IMR-90 (cell line): ENCODE results near the gene PRRC2B. TPM values are rescaled to one million over a fixed set of nuclear protein-coding genes. Genes with fewer than 3 reads are reported as not detected.

Source experiments
- ATAC-seq: fragments of 200-7000 bp; cut with Tn5 transposase; 2 replicates; pipeline ENCODE4 v1.9.1; 2020; ENCODE audit warnings: low read depth, mild to moderate bottlenecking, moderate library complexity
- BruUV-seq: library from RNA; stranded (reverse); fragments of 400-500 nt; replicated peaks from 2 replicates; lab custom pipeline; 2021; lab: Mats Ljungman, UMichigan
- CTCF ChIA-PET: fragments of 300-600 bp; formaldehyde crosslinking; extraction: SDS; loops from one replicate; lab custom pipeline; 2021; ENCODE audit warnings: antibody characterized with exemption; lab: Yijun Ruan, JAX
- POLR2A ChIA-PET: fragments of 300-600 bp; sonication (Branson Sonifier 250); formaldehyde crosslinking; loops from one replicate; lab custom pipeline; 2022; ENCODE audit warnings: antibody characterized with exemption; ENCODE audit not compliant: unreplicated experiment; lab: Charles Lee
- DNase-seq: peaks from one replicate; pipeline ENCODE4 v3.0.0; 2013
- H2AFZ ChIP-seq: replicated peaks from 2 replicates; pipeline ENCODE3; 2013; ENCODE audit warnings: low read length, mild to moderate bottlenecking; ENCODE audit not compliant: poor library complexity
- H2AK5ac ChIP-seq: 2 replicates; pipeline ENCODE4 v1.6.1; 2013; ENCODE audit warnings: low read depth, low read length, inconsistent platforms
- H2AK9ac ChIP-seq: replicated peaks from 2 replicates; pipeline ENCODE3; 2013; ENCODE audit warnings: mild to moderate bottlenecking, low read depth, low read length, moderate library complexity; ENCODE audit not compliant: poor library complexity
- H2BK120ac ChIP-seq: 2 replicates; pipeline ENCODE4 v1.6.1; 2013; ENCODE audit warnings: low read depth, low read length, inconsistent platforms
- H2BK15ac ChIP-seq: 3 replicates; pipeline ENCODE4 v1.6.1; 2013; ENCODE audit warnings: low read depth, low read length, inconsistent platforms
- H2BK20ac ChIP-seq: 2 replicates; pipeline ENCODE4 v1.6.1; 2013; ENCODE audit warnings: low read depth, mild to moderate bottlenecking, inconsistent platforms, low read length, moderate library complexity
- H2BK5ac ChIP-seq: 2 replicates; pipeline ENCODE4 v1.6.1; 2013; ENCODE audit warnings: mild to moderate bottlenecking, low read depth, low read length, inconsistent platforms; ENCODE audit not compliant: poor library complexity, severe bottlenecking
- H3K14ac ChIP-seq: replicated peaks from 2 replicates; pipeline ENCODE4 v1.6.1; 2013; ENCODE audit warnings: low read depth, low read length, inconsistent platforms
- H3K18ac ChIP-seq: 2 replicates; pipeline ENCODE4 v1.6.1; 2013; ENCODE audit warnings: low read depth, low read length, control low read depth
- H3K23ac ChIP-seq: 2 replicates; pipeline ENCODE4 v1.6.1; 2013; ENCODE audit warnings: low read depth, low read length, inconsistent platforms
- H3K27ac ChIP-seq: 2 replicates; pipeline ENCODE4 v1.5.1; 2013; ENCODE audit warnings: mild to moderate bottlenecking, control low read depth, low read length; ENCODE audit not compliant: insufficient read depth
- H3K27me3 ChIP-seq: 2 replicates; pipeline ENCODE4 v1.6.1; 2013; ENCODE audit warnings: low read length; ENCODE audit not compliant: control insufficient read depth, insufficient read depth
- H3K36me3 ChIP-seq: 2 replicates; pipeline ENCODE4 v1.6.1; 2013; ENCODE audit warnings: low read length, mixed read lengths; ENCODE audit not compliant: control insufficient read depth, insufficient read depth
- H3K4ac ChIP-seq: 2 replicates; pipeline ENCODE4 v1.6.1; 2013; ENCODE audit warnings: low read depth, low read length, inconsistent platforms
- H3K4me1 ChIP-seq: 2 replicates; pipeline ENCODE4 v1.6.1; 2013; ENCODE audit warnings: low read length, mixed read lengths; ENCODE audit not compliant: control insufficient read depth, insufficient read depth
- H3K4me2 ChIP-seq: 2 replicates; pipeline ENCODE4 v1.6.1; 2013; ENCODE audit warnings: low read depth, mild to moderate bottlenecking, control low read depth, low read length, moderate library complexity
- H3K4me3 ChIP-seq: 2 replicates; pipeline ENCODE4 v1.5.1; 2013; ENCODE audit warnings: low read depth, mild to moderate bottlenecking, control low read depth, low read length, moderate library complexity; ENCODE audit not compliant: insufficient read depth
- H3K56ac ChIP-seq: 2 replicates; pipeline ENCODE4 v1.6.1; 2013; ENCODE audit warnings: low read length, inconsistent platforms; ENCODE audit not compliant: insufficient read depth; ENCODE audit errors: extremely low read depth
- H3K79me1 ChIP-seq, 2 experiments: 2 replicates each; pipeline ENCODE4 v1.6.1; 2013; ENCODE audit warnings: low read length in 2 of 2, inconsistent platforms in 1 of 2, low read depth in 1 of 2
- H3K9ac ChIP-seq: 2 replicates; pipeline ENCODE4 v1.6.1; 2013; ENCODE audit warnings: low read depth, low read length, control low read depth
- H3K9me1 ChIP-seq: 2 replicates; pipeline ENCODE4 v1.6.1; 2013; ENCODE audit warnings: low read length, inconsistent platforms; ENCODE audit not compliant: insufficient read depth
- H3K9me3 ChIP-seq: 2 replicates; pipeline ENCODE4 v1.6.1; 2013; ENCODE audit warnings: low read length; ENCODE audit not compliant: control insufficient read depth, insufficient read depth
- H4K20me1 ChIP-seq: 2 replicates; pipeline ENCODE4 v1.6.1; 2013; ENCODE audit warnings: low read length, inconsistent platforms; ENCODE audit not compliant: insufficient read depth
- H4K5ac ChIP-seq: 2 replicates; pipeline ENCODE4 v1.6.1; 2013; ENCODE audit warnings: mild to moderate bottlenecking, low read depth, low read length, control low read depth
- H4K8ac ChIP-seq, 2 experiments: 2 replicates each; pipeline ENCODE4 v1.6.1; 2013; ENCODE audit warnings: low read depth in 2 of 2, low read length in 2 of 2, control low read depth in 1 of 2, inconsistent platforms in 1 of 2
- H4K91ac ChIP-seq: 2 replicates; pipeline ENCODE4 v1.6.1; 2013; ENCODE audit warnings: low read depth, low read length, inconsistent platforms; ENCODE audit not compliant: insufficient read depth
- BHLHE40 ChIP-seq: fragments of 150-350 bp; IDR thresholded peaks from 2 replicates; pipeline ENCODE4 v1.6.1; 2016; ENCODE audit warnings: mild to moderate bottlenecking, low read depth, low read length
- CEBPB ChIP-seq: IDR thresholded peaks from 2 replicates; pipeline ENCODE4 v1.6.1; 2012; ENCODE audit warnings: low read depth, low read length, improper control_type of control experiment
- CHD1 ChIP-seq: IDR thresholded peaks from 2 replicates; pipeline ENCODE4 v1.6.1; 2012; ENCODE audit warnings: low read depth, low read length, improper control_type of control experiment
- CTCF ChIP-seq: conservative IDR thresholded peaks from 2 replicates; pipeline ENCODE4 v1.5.1; 2012; ENCODE audit warnings: mild to moderate bottlenecking, low read depth, low read length, improper control_type of control experiment
- ELK1 ChIP-seq: fragments of 150-350 bp; IDR thresholded peaks from 2 replicates; pipeline ENCODE4 v1.6.1; 2016; ENCODE audit warnings: low read depth, mild to moderate bottlenecking, low read length, moderate library complexity, borderline replicate concordance
- FOS ChIP-seq: fragments of 150-350 bp; IDR thresholded peaks from 2 replicates; pipeline ENCODE4 v1.6.1; 2016; ENCODE audit warnings: low read depth, low read length
- MAFK ChIP-seq: IDR thresholded peaks from 2 replicates; pipeline ENCODE4 v1.6.1; 2012; ENCODE audit warnings: low read depth, low read length, improper control_type of control experiment
- MAZ ChIP-seq: IDR thresholded peaks from 2 replicates; pipeline ENCODE4 v1.6.1; 2012; ENCODE audit warnings: low read depth, mild to moderate bottlenecking, low read length, improper control_type of control experiment, moderate library complexity, borderline replicate concordance
- NFE2L2 ChIP-seq: fragments of 150-350 bp; IDR thresholded peaks from 2 replicates; pipeline ENCODE4 v1.6.1; 2016; ENCODE audit warnings: low read depth, mild to moderate bottlenecking, low read length
- POLR2A ChIP-seq: IDR thresholded peaks from 2 replicates; pipeline ENCODE4 v1.6.1; 2012; ENCODE audit warnings: mild to moderate bottlenecking, low read depth, low read length
- RAD21 ChIP-seq: IDR thresholded peaks from 2 replicates; pipeline ENCODE4 v1.6.1; 2012; ENCODE audit warnings: low read length, improper control_type of control experiment
- RCOR1 ChIP-seq: IDR thresholded peaks from 2 replicates; pipeline ENCODE4 v1.6.1; 2012; ENCODE audit warnings: mild to moderate bottlenecking, low read length, improper control_type of control experiment; ENCODE audit not compliant: insufficient replicate concordance
- RFX5 ChIP-seq: IDR thresholded peaks from 2 replicates; pipeline ENCODE4 v1.8.0; 2012; ENCODE audit warnings: low read depth, mild to moderate bottlenecking, low read length, moderate library complexity
- SMC3 ChIP-seq: fragments of 150-350 bp; IDR thresholded peaks from 2 replicates; pipeline ENCODE4 v1.6.1; 2016; ENCODE audit warnings: low read depth, mild to moderate bottlenecking, antibody characterized with exemption, low read length, moderate library complexity
- USF2 ChIP-seq: fragments of 150-350 bp; IDR thresholded peaks from 2 replicates; pipeline ENCODE4 v1.6.1; 2017; ENCODE audit warnings: mild to moderate bottlenecking, antibody characterized with exemption, low read length, low read depth
- WGBS, 2 experiments: methylation state at CpG; one replicate each; pipeline versions ENCODE4 v1.1.5 to v1.1.7; 2013; ENCODE audit warnings: missing lambda C conversion rate in 2 of 2; ENCODE audit not compliant: insufficient read length in 1 of 2; ENCODE audit errors: extremely low coverage in 2 of 2; 5-methylcytosine and 5-hydroxymethylcytosine counted together
- dilution Hi-C: fragments of 300-500 bp; cut with HindIII; formaldehyde crosslinking; loops from one replicate; pipeline ENCODE4 v1.14.3; 2018; ENCODE audit warnings: low sequenced_read_pairs; ENCODE audit not compliant: unreplicated experiment
- in situ Hi-C: fragments of 300-500 bp; cut with MboI; formaldehyde crosslinking; loops from 3 replicates; pipeline ENCODE4 v1.14.3; 2019; ENCODE audit warnings: low sequenced_read_pairs, inconsistent platforms, mixed read lengths
- intact Hi-C: fragments of 100-400 bp; cut with micrococcal nuclease; formaldehyde crosslinking; loops from 2 replicates; pipeline ENCODE4 v1.10.0; 2022
- polyA plus RNA-seq, 3 experiments: library from polyadenylated mRNA; depleted of rRNA; stranded (reverse); fragments of >200 nt; gene quantifications; 2 replicates each; pipeline ENCODE4 v1.2.3, GENCODE V29; 2012; ENCODE audit warnings: low replicate concordance in 1 of 3
- total RNA-seq: library from RNA; depleted of rRNA; stranded (reverse); fragments of >200 nt; gene quantifications from 2 replicates; pipeline ENCODE4 v1.2.3, GENCODE V29; 2012

Gene PRRC2B
- total and polyA plus RNA-seq, 2 of the 4 experiments (the other 2 are of a cell fraction): 19.4 to 39.1 TPM

GRCh38 chr9:131346559-131346958 lies 47.3 kb upstream of the PRRC2B start:
- H2BK120ac ChIP-seq: no peak overlapping the region
- ChIA-PET CTCF (no interaction called here), POLR2A (no interaction called here)
- no TSS peak for BruUV-seq
- no peaks in the 10 kb centered on the region; the same call in 1 of the 2 replicates for H4K20me1 ChIP-seq
- no peak overlapping the region for H4K5ac ChIP-seq
- no peaks in the 10 kb centered on the region for H3K36me3 ChIP-seq
- H3K4ac ChIP-seq: no peak overlapping the region
- in situ Hi-C loops: no loop called here
- intact Hi-C loops: no loop called here
- no peaks in the 10 kb centered on the region for H3K9me1 ChIP-seq
- H2AK5ac ChIP-seq: no peak overlapping the region
- no peak overlapping the region for H3K18ac ChIP-seq
- H3K23ac ChIP-seq: no peak overlapping the region
- H3K56ac ChIP-seq: no peak overlapping the region
- H3K79me1 ChIP-seq: no peaks in the 10 kb centered on the region
- H2AK9ac ChIP-seq: no peak overlapping the region
- TF ChIP-seq POLR2A (no peak), SMC3 (no peak), CTCF (no peak), FOS (no peak), MAZ (no peak), RAD21 (no peak), RFX5 (no peak), ELK1 (no peak), NFE2L2 (no peak), CEBPB (no peak), CHD1 (no peak), RCOR1 (no peak), BHLHE40 (no peak), MAFK (no peak), USF2 (no peak)
- no peak overlapping the region for H2BK15ac ChIP-seq
- WGBS, 2 experiments: 100% methylated on average over 1 of the region's 6 CpGs; no CpG with 5 or more reads in 1 of the 2 experiments
- no peak overlapping the region for H3K4me3 ChIP-seq
- no peak overlapping the region for H2AFZ ChIP-seq
- no peaks in the 10 kb centered on the region for H3K4me1 ChIP-seq
- dilution Hi-C loops: no loop called here
- H3K4me2 ChIP-seq: no peak overlapping the region
- H3K27ac ChIP-seq: no peak overlapping the region
- H3K9ac ChIP-seq: no peak overlapping the region
- H2BK20ac ChIP-seq: no peak overlapping the region
- no peak overlapping the region for H3K14ac ChIP-seq
- no peaks in the 10 kb centered on the region; the same call in none of the 2 replicates for H3K27me3 ChIP-seq
- no peak overlapping the region for H2BK5ac ChIP-seq
- no peak for ATAC-seq
- no peaks in the 10 kb centered on the region for H3K9me3 ChIP-seq
- no peak for DNase-seq
- H4K8ac ChIP-seq: no peak overlapping the region
- H4K91ac ChIP-seq: no peak overlapping the region
